ENCODE measurements around the gene PRSS33.

The PRSS33 gene

GRCh38 chr16:2791174-2791573, 3.8 kb upstream of the PRSS33 start:
- no peaks in the 10 kb centered on the region for H3K4me1 ChIP-seq (ENCODE audit: control insufficient read depth in 1 of 2, insufficient read depth in 2 of 2, low read length in 2 of 2)
- no peaks in the 10 kb centered on the region for H3K9me3 ChIP-seq (ENCODE audit: control insufficient read depth in 1 of 2, low read length in 2 of 2)
- no peak overlapping the region for H3K4me3 ChIP-seq (ENCODE audit: low read depth in 1 of 2, low read length in 2 of 2)
- no peak overlapping the region for H3K27ac ChIP-seq (ENCODE audit: low read length)
- peaks cover 12% of the 10 kb centered on the region for H3K27me3 ChIP-seq (ENCODE audit: low read depth, low read length)
- H3K36me3 ChIP-seq (ENCODE audit: control insufficient read depth in 1 of 2, insufficient read depth in 2 of 2, low read length in 2 of 2), result no peaks in the 10 kb centered on the region

- Histone ChIP-seq H3K27me3 (ENCODE audit: low read depth, low read length) (peaks cover 17% of the 10 kb centered on the region), H3K27ac (ENCODE audit: low read length) (no peak overlapping the region), H3K36me3 (ENCODE audit: control insufficient read depth in 1 of 2, insufficient read depth in 2 of 2, low read length in 2 of 2) (no peaks in the 10 kb centered on the region), H3K9me3 (ENCODE audit: control insufficient read depth in 1 of 2, low read length in 2 of 2) (no peaks in the 10 kb centered on the region), H3K4me3 (ENCODE audit: low read depth in 1 of 2, low read length in 2 of 2) (no peak overlapping the region), H3K4me1 (ENCODE audit: control insufficient read depth in 1 of 2, insufficient read depth in 2 of 2, low read length in 2 of 2) (peaks cover 0 to 3% of the 10 kb centered on the region in 2 donors)
These were observed 3.3 kb upstream of the PRSS33 start for GRCh38 chr16:2790631-2791030.

GRCh38 chr16:2787961-2788360, 601 bp upstream of the PRSS33 start:
- Histone ChIP-seq H3K27ac (ENCODE audit: low read length) (no peak overlapping the region), H3K36me3 (ENCODE audit: control insufficient read depth in 1 of 2, insufficient read depth in 2 of 2, low read length in 2 of 2) (no peaks in the 10 kb centered on the region), H3K27me3 (ENCODE audit: low read depth, low read length) (peaks cover 23% of the 10 kb centered on the region)

GRCh38 chr16:2786826-2787151, 571 bp downstream of the PRSS33 start:
- peaks cover 23% of the 10 kb centered on the region for H3K27me3 ChIP-seq (ENCODE audit: low read depth, low read length)

More at GRCh38 chr16:2787961-2788360, 601 bp upstream of the PRSS33 start:
- no peak overlapping the region for H3K4me3 ChIP-seq (ENCODE audit: low read depth in 1 of 2, low read length in 2 of 2)
- no peaks in the 10 kb centered on the region for H3K9me3 ChIP-seq (ENCODE audit: control insufficient read depth in 1 of 2, low read length in 2 of 2)
- peaks cover 0 to 8% of the 10 kb centered on the region in 2 donors for H3K4me1 ChIP-seq (ENCODE audit: control insufficient read depth in 1 of 2, insufficient read depth in 2 of 2, low read length in 2 of 2)

GRCh38 chr16:2786061-2786825, 1.1 kb downstream of the PRSS33 start:
- Histone ChIP-seq H3K4me1 (ENCODE audit: control insufficient read depth in 1 of 2, insufficient read depth in 2 of 2, low read length in 2 of 2) (peaks cover 0 to 8% of the 10 kb centered on the region in 2 donors), H3K27ac (ENCODE audit: low read length) (no peak overlapping the region), H3K27me3 (ENCODE audit: low read depth, low read length) (peaks cover 23% of the 10 kb centered on the region), H3K4me3 (ENCODE audit: low read depth in 1 of 2, low read length in 2 of 2) (no peak overlapping the region), H3K36me3 (ENCODE audit: control insufficient read depth in 1 of 2, insufficient read depth in 2 of 2, low read length in 2 of 2) (no peaks in the 10 kb centered on the region), H3K9me3 (ENCODE audit: control insufficient read depth in 1 of 2, low read length in 2 of 2) (no peaks in the 10 kb centered on the region)

More at GRCh38 chr16:2786826-2787151, 571 bp downstream of the PRSS33 start:
- H3K4me3 ChIP-seq (ENCODE audit: low read depth in 1 of 2, low read length in 2 of 2), result no peak overlapping the region
- no peak overlapping the region for H3K27ac ChIP-seq (ENCODE audit: low read length)
- H3K4me1 ChIP-seq (ENCODE audit: control insufficient read depth in 1 of 2, insufficient read depth in 2 of 2, low read length in 2 of 2), result peaks cover 0 to 8% of the 10 kb centered on the region in 2 donors
- H3K36me3 ChIP-seq (ENCODE audit: control insufficient read depth in 1 of 2, insufficient read depth in 2 of 2, low read length in 2 of 2), result no peaks in the 10 kb centered on the region
- no peaks in the 10 kb centered on the region for H3K9me3 ChIP-seq (ENCODE audit: control insufficient read depth in 1 of 2, low read length in 2 of 2)

- Histone ChIP-seq H3K4me1 (ENCODE audit: control insufficient read depth in 1 of 2, insufficient read depth in 2 of 2, low read length in 2 of 2) (peaks cover 0 to 8% of the 10 kb centered on the region in 2 donors), H3K27me3 (ENCODE audit: low read depth, low read length) (peaks cover 23% of the 10 kb centered on the region), H3K36me3 (ENCODE audit: control insufficient read depth in 1 of 2, insufficient read depth in 2 of 2, low read length in 2 of 2) (no peaks in the 10 kb centered on the region), H3K9me3 (ENCODE audit: control insufficient read depth in 1 of 2, low read length in 2 of 2) (no peaks in the 10 kb centered on the region), H3K27ac (ENCODE audit: low read length) (no peak overlapping the region), H3K4me3 (ENCODE audit: low read depth in 1 of 2, low read length in 2 of 2) (peak overlapping the region in 1 of 2 donors; percentile 51)
These were observed 2.0 kb downstream of the PRSS33 start for GRCh38 chr16:2785101-2785991.

- H3K4me1 ChIP-seq (ENCODE audit: control insufficient read depth in 1 of 2, insufficient read depth in 2 of 2, low read length in 2 of 2), result peaks cover 0 to 8% of the 10 kb centered on the region in 2 donors
- H3K27ac ChIP-seq (ENCODE audit: low read length), result no peak overlapping the region
- H3K9me3 ChIP-seq (ENCODE audit: control insufficient read depth in 1 of 2, low read length in 2 of 2), result no peaks in the 10 kb centered on the region
- peak overlapping the region in 1 of 2 donors; percentile 51 for H3K4me3 ChIP-seq (ENCODE audit: low read depth in 1 of 2, low read length in 2 of 2)
- H3K27me3 ChIP-seq (ENCODE audit: low read depth, low read length), result peaks cover 23% of the 10 kb centered on the region
- H3K36me3 ChIP-seq (ENCODE audit: control insufficient read depth in 1 of 2, insufficient read depth in 2 of 2, low read length in 2 of 2), result no peaks in the 10 kb centered on the region
These were observed 2.8 kb downstream of the PRSS33 start for GRCh38 chr16:2784358-2785100.

GRCh38 chr16:2783581-2784357, 3.6 kb downstream of the PRSS33 start:
- Histone ChIP-seq H3K9me3 (ENCODE audit: control insufficient read depth in 1 of 2, low read length in 2 of 2) (no peaks in the 10 kb centered on the region), H3K4me1 (ENCODE audit: control insufficient read depth in 1 of 2, insufficient read depth in 2 of 2, low read length in 2 of 2) (peaks cover 0 to 13% of the 10 kb centered on the region in 2 donors), H3K36me3 (ENCODE audit: control insufficient read depth in 1 of 2, insufficient read depth in 2 of 2, low read length in 2 of 2) (no peaks in the 10 kb centered on the region), H3K27ac (ENCODE audit: low read length) (no peak overlapping the region), H3K27me3 (ENCODE audit: low read depth, low read length) (peaks cover 23% of the 10 kb centered on the region), H3K4me3 (ENCODE audit: low read depth in 1 of 2, low read length in 2 of 2) (no peak overlapping the region)

- no peaks in the 10 kb centered on the region for H3K36me3 ChIP-seq (ENCODE audit: control insufficient read depth in 1 of 2, insufficient read depth in 2 of 2, low read length in 2 of 2)
- H3K9me3 ChIP-seq (ENCODE audit: control insufficient read depth in 1 of 2, low read length in 2 of 2), result no peaks in the 10 kb centered on the region
- H3K4me3 ChIP-seq (ENCODE audit: low read depth in 1 of 2, low read length in 2 of 2), result no peak overlapping the region
- peaks cover 0 to 21% of the 10 kb centered on the region in 2 donors for H3K4me1 ChIP-seq (ENCODE audit: control insufficient read depth in 1 of 2, insufficient read depth in 2 of 2, low read length in 2 of 2)
- H3K27ac ChIP-seq (ENCODE audit: low read length), result no peak overlapping the region
- H3K27me3 ChIP-seq (ENCODE audit: low read depth, low read length), result peaks cover 21% of the 10 kb centered on the region
These were observed 4.6 kb downstream of the PRSS33 start for GRCh38 chr16:2782583-2783351.

Measured in muscle layer of duodenum (tissue), 2 donors.